Smooth muscle cell (in vitro differentiated cells): Measurements from ENCODE around the gene CIAO1. TPM values are rescaled to one million over a fixed set of nuclear protein-coding genes. Genes with fewer than 3 reads are reported as not detected.

Experiments
- DNase-seq: peaks from one replicate; lab custom pipeline; 2025; ENCODE audit not compliant: unreplicated experiment; lab: John Stamatoyannopoulos, UW
- H2AFZ ChIP-seq: fragments of 200-600 bp; sonication (generic); 2 replicates; pipeline ENCODE4 v1.6.0; 2016; ENCODE audit warnings: antibody characterized with exemption, low read depth, mild to moderate bottlenecking
- H3F3A ChIP-seq: fragments of 200-600 bp; sonication (generic); 2 replicates; pipeline ENCODE4 v1.6.0; 2017; ENCODE audit warnings: antibody characterized with exemption, low read depth
- H3K27ac ChIP-seq: fragments of 200-600 bp; sonication (generic); 2 replicates; pipeline ENCODE4 v1.5.1; 2016; ENCODE audit warnings: low read depth, mild to moderate bottlenecking
- H3K27me3 ChIP-seq: fragments of 200-600 bp; sonication (generic); 2 replicates; pipeline ENCODE4 v1.6.1; 2016; ENCODE audit warnings: low read depth, mild to moderate bottlenecking
- H3K36me3 ChIP-seq: fragments of 200-600 bp; sonication (generic); 2 replicates; pipeline ENCODE4 v1.5.1; 2016; ENCODE audit warnings: low read depth
- H3K4me1 ChIP-seq: fragments of 200-600 bp; sonication (generic); 2 replicates; pipeline ENCODE4 v1.5.1; 2016; ENCODE audit warnings: low read depth
- H3K4me2 ChIP-seq: fragments of 200-600 bp; sonication (generic); 2 replicates; pipeline ENCODE4 v1.6.0; 2016; ENCODE audit warnings: mild to moderate bottlenecking
- H3K4me3 ChIP-seq: fragments of 200-600 bp; sonication (generic); 2 replicates; pipeline ENCODE4 v1.5.1; 2016; ENCODE audit warnings: mild to moderate bottlenecking
- H3K79me2 ChIP-seq: fragments of 200-600 bp; sonication (generic); 2 replicates; pipeline ENCODE4 v1.6.0; 2016; ENCODE audit warnings: low read depth, mild to moderate bottlenecking
- H3K9ac ChIP-seq: fragments of 200-600 bp; sonication (generic); 2 replicates; pipeline ENCODE4 v1.6.0; 2016; ENCODE audit warnings: low read depth
- H3K9me3 ChIP-seq: fragments of 200-600 bp; sonication (generic); replicated peaks from 2 replicates; pipeline ENCODE4 v1.5.1; 2016; ENCODE audit warnings: low read depth
- H4K20me1 ChIP-seq: fragments of 200-600 bp; sonication (generic); 2 replicates; pipeline ENCODE4 v1.6.0; 2016; ENCODE audit warnings: low read depth
- CTCF ChIP-seq: fragments of 200-600 bp; sonication (generic); IDR thresholded peaks from 2 replicates; pipeline ENCODE4 v1.5.1; 2017; ENCODE audit warnings: borderline replicate concordance, mild to moderate bottlenecking, antibody characterized with exemption; ENCODE audit not compliant: insufficient read depth, poor library complexity, severe bottlenecking
- WGBS: methylation state at CpG from one replicate; pipeline ENCODE4 v1.1.7; 2016; ENCODE audit warnings: low lambda C conversion rate; 5-methylcytosine and 5-hydroxymethylcytosine counted together
- polyA plus RNA-seq: library from polyadenylated mRNA; unstranded; fragments of >200 nt; fragmentation: Nextera tagmentation; extraction: Ambion mirVana; gene quantifications from 2 replicates; pipeline ENCODE4 v1.2.1, GENCODE V29; 2016
- total RNA-seq: library from RNA; depleted of rRNA; stranded (reverse); fragments of >200 nt; gene quantifications from 2 replicates; pipeline ENCODE4 v1.2.3, GENCODE V29; 2014

The CIAO1 gene
- total and polyA plus RNA-seq, 2 experiments from 2014 or later, result 48.6 to 56.2 TPM

GRCh38 chr2:96247896-96248295 is 18.1 kb upstream of the CIAO1 start:
- WGBS, result 97% methylated on average over 5 of the region's 5 CpGs

GRCh38 chr2:96248624-96249023 is 17.4 kb upstream of the CIAO1 start:
- no peak for TF ChIP-seq CTCF
- H3K27me3 ChIP-seq, result no peaks in the 10 kb centered on the region
- peaks cover 4% of the 10 kb centered on the region for H3F3A ChIP-seq
- H3K4me1 ChIP-seq, result no peaks in the 10 kb centered on the region
- WGBS, result 96% methylated on average over 4 of the region's 4 CpGs
- no peak overlapping the region for H3K27ac ChIP-seq
- H3K36me3 ChIP-seq, result no peaks in the 10 kb centered on the region
- H3K4me3 ChIP-seq, result no peak overlapping the region
- H2AFZ ChIP-seq, result no peak overlapping the region
- no peaks in the 10 kb centered on the region for H3K9me3 ChIP-seq
- no peak for DNase-seq
- no peaks in the 10 kb centered on the region for H4K20me1 ChIP-seq
- no peaks in the 10 kb centered on the region for H3K79me2 ChIP-seq
- H3K4me2 ChIP-seq, result no peak overlapping the region
- no peak overlapping the region for H3K9ac ChIP-seq

More at GRCh38 chr2:96247896-96248295, 18.1 kb upstream of the CIAO1 start:
- Histone ChIP-seq H3K27ac (no peak overlapping the region), H3K9ac (no peak overlapping the region), H3K79me2 (no peaks in the 10 kb centered on the region), H2AFZ (no peak overlapping the region), H3K36me3 (no peaks in the 10 kb centered on the region), H3F3A (peaks cover 4% of the 10 kb centered on the region), H3K9me3 (no peaks in the 10 kb centered on the region), H4K20me1 (no peaks in the 10 kb centered on the region), H3K4me3 (no peak overlapping the region), H3K4me1 (no peaks in the 10 kb centered on the region), H3K27me3 (no peaks in the 10 kb centered on the region), H3K4me2 (no peak overlapping the region)
- no peak for TF ChIP-seq CTCF
- DNase-seq, result no peak

GRCh38 chr2:96249654-96250053 is 16.4 kb upstream of the CIAO1 start:
- DNase-seq, result no peak

More at GRCh38 chr2:96249654-96250053, 16.4 kb upstream of the CIAO1 start:
- H4K20me1 ChIP-seq, result no peaks in the 10 kb centered on the region
- no peak for TF ChIP-seq CTCF
- no peak overlapping the region for H3K27ac ChIP-seq
- H3K4me3 ChIP-seq, result no peak overlapping the region
- no peaks in the 10 kb centered on the region for H3K9me3 ChIP-seq
- H2AFZ ChIP-seq, result no peak overlapping the region
- 88% methylated on average over 9 of the region's 9 CpGs for WGBS
- H3K4me2 ChIP-seq, result no peak overlapping the region
- no peaks in the 10 kb centered on the region for H3K4me1 ChIP-seq
- peaks cover 4% of the 10 kb centered on the region for H3F3A ChIP-seq
- H3K79me2 ChIP-seq, result no peaks in the 10 kb centered on the region
- no peaks in the 10 kb centered on the region for H3K27me3 ChIP-seq
- H3K9ac ChIP-seq, result no peak overlapping the region
- H3K36me3 ChIP-seq, result no peaks in the 10 kb centered on the region
